OCI-LY7 (cell line): Measurements from ENCODE around the gene THOC1. TPM values are rescaled to one million over a fixed set of nuclear protein-coding genes. Genes with fewer than 3 reads are reported as not detected.

ENCODE experiments used
- Bru-seq: library from RNA; stranded (reverse); fragments of 400-500 nt; gene quantifications from one replicate; lab custom pipeline; 2021; lab: Mats Ljungman, UMichigan
- BruChase-seq, 2 experiments: library from RNA; stranded (reverse); fragments of 400-500 nt; gene quantifications; one replicate each; lab custom pipeline; 2021; lab: Mats Ljungman, UMichigan
- BruUV-seq: library from RNA; stranded (reverse); fragments of 400-500 nt; replicated peaks from 2 replicates; lab custom pipeline; 2021; lab: Mats Ljungman, UMichigan
- CTCF ChIA-PET: fragments of 300-600 bp; sonication (Branson Sonifier 250); formaldehyde crosslinking; loops from one replicate; lab custom pipeline; 2022; ENCODE audit warnings: antibody characterized with exemption; ENCODE audit not compliant: unreplicated experiment; lab: Charles Lee
- POLR2A ChIA-PET: fragments of 300-600 bp; sonication (Branson Sonifier 250); formaldehyde crosslinking; loops from one replicate; lab custom pipeline; 2022; ENCODE audit warnings: antibody characterized with exemption; lab: Charles Lee
- DNase-seq: peaks from one replicate; pipeline ENCODE4 v3.0.0-alpha.2; 2015; ENCODE audit warnings: low spot score
- H2AFZ ChIP-seq: fragments of 200-600 bp; sonication (generic), shearing (Covaris generic); 2 replicates; pipeline ENCODE4 v1.6.1; 2014; ENCODE audit warnings: mild to moderate bottlenecking, antibody characterized with exemption, low read length, moderate library complexity
- H3K27ac ChIP-seq: fragments of 200-600 bp; sonication (generic); 2 replicates; pipeline ENCODE4 v1.5.1; 2014; ENCODE audit warnings: mixed run types, low read depth, mild to moderate bottlenecking, moderate library complexity, low read length, inconsistent platforms; ENCODE audit not compliant: poor library complexity, severe bottlenecking
- H3K36me3 ChIP-seq: fragments of 200-600 bp; sonication (generic); 2 replicates; pipeline ENCODE4 v1.6.1; 2014; ENCODE audit warnings: mild to moderate bottlenecking, antibody characterized with exemption, low read length, moderate library complexity, mixed read lengths; ENCODE audit not compliant: insufficient read depth
- H3K4me1 ChIP-seq: fragments of 200-600 bp; sonication (generic); 2 replicates; pipeline ENCODE4 v1.5.1; 2014; ENCODE audit warnings: mild to moderate bottlenecking, low read length; ENCODE audit not compliant: insufficient read depth, poor library complexity, severe bottlenecking
- H3K4me2 ChIP-seq: fragments of 200-600 bp; sonication (generic); 2 replicates; pipeline ENCODE4 v1.6.1; 2014; ENCODE audit warnings: mild to moderate bottlenecking, low read length
- H3K4me3 ChIP-seq: fragments of 200-600 bp; sonication (generic); 2 replicates; pipeline ENCODE4 v1.5.1; 2014; ENCODE audit warnings: mild to moderate bottlenecking, low read depth, low read length; ENCODE audit not compliant: poor library complexity, severe bottlenecking
- H3K79me2 ChIP-seq: fragments of 200-600 bp; sonication (generic); 2 replicates; pipeline ENCODE4 v1.6.1; 2016; ENCODE audit warnings: low read depth, mild to moderate bottlenecking, low read length, moderate library complexity, mixed read lengths; ENCODE audit not compliant: insufficient read depth
- H3K9me2 ChIP-seq: fragments of 200-600 bp; sonication (generic); 2 replicates; pipeline ENCODE4 v1.6.1; 2016; ENCODE audit warnings: mild to moderate bottlenecking, low read length, mixed read lengths; ENCODE audit not compliant: insufficient read depth
- H3K9me3 ChIP-seq: fragments of 200-600 bp; sonication (generic); 2 replicates; pipeline ENCODE4 v1.6.1; 2014; ENCODE audit warnings: mild to moderate bottlenecking, mixed run types, low read length, mixed read lengths
- H4K20me1 ChIP-seq: fragments of 200-600 bp; sonication (generic); 2 replicates; pipeline ENCODE4 v1.6.1; 2014; ENCODE audit warnings: mild to moderate bottlenecking, antibody characterized with exemption, low read length, moderate library complexity, mixed read lengths; ENCODE audit not compliant: insufficient read depth
- EZH2phosphoT487 ChIP-seq: fragments of 200-600 bp; sonication (generic); IDR thresholded peaks from 2 replicates; pipeline ENCODE4 v1.6.1; 2018; ENCODE audit warnings: low read depth, borderline replicate concordance, mild to moderate bottlenecking, mixed run types, antibody characterized with exemption, low read length, moderate library complexity, mixed read lengths
- intact Hi-C: fragments of 100-400 bp; cut with micrococcal nuclease; formaldehyde crosslinking; loops from one replicate; pipeline ENCODE4 v1.10.0; 2022; ENCODE audit not compliant: unreplicated experiment
- long read RNA-seq: library from polyadenylated mRNA; stranded (forward); transcript quantifications from one replicate; pipeline ENCODE4 v2.0.0, GENCODE V29; 2022
- total RNA-seq, 2 experiments: library from RNA; depleted of rRNA in 1 of 2; stranded (reverse); fragments of >200 nt in 1 of 2; shearing (Covaris generic) in 1 of 2; gene quantifications; 2 replicates each; pipeline ENCODE4 v1.2.3, GENCODE V29; 2014 to 2022
- TF ChIP-seq, protein P1 (sequence below): fragments of 200-600 bp; sonication (generic); conservative IDR thresholded peaks from 2 replicates; pipeline ENCODE4 v1.5.1; 2014; ENCODE audit warnings: mild to moderate bottlenecking, antibody characterized with exemption, low read length, moderate library complexity, mixed read lengths

The THOC1 gene, protein sequence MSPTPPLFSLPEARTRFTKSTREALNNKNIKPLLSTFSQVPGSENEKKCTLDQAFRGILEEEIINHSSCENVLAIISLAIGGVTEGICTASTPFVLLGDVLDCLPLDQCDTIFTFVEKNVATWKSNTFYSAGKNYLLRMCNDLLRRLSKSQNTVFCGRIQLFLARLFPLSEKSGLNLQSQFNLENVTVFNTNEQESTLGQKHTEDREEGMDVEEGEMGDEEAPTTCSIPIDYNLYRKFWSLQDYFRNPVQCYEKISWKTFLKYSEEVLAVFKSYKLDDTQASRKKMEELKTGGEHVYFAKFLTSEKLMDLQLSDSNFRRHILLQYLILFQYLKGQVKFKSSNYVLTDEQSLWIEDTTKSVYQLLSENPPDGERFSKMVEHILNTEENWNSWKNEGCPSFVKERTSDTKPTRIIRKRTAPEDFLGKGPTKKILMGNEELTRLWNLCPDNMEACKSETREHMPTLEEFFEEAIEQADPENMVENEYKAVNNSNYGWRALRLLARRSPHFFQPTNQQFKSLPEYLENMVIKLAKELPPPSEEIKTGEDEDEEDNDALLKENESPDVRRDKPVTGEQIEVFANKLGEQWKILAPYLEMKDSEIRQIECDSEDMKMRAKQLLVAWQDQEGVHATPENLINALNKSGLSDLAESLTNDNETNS
- total RNA-seq (2014; rRNA removed; shearing (Covaris generic)) (66.9 and 74.6 TPM in 2 replicates), total RNA-seq (2022) (70.4 and 77.1 TPM in 2 replicates), Bru-seq, nascent RNA (percentile 90 among the genes with signal in this experiment), BruChase-seq, experiment 1, labeled RNA remaining after a 6-hour chase (percentile 82 among the genes with signal in this experiment), BruChase-seq, experiment 2, labeled RNA remaining after a 2-hour chase (percentile 90 among the genes with signal in this experiment)
- long read RNA-seq, transcript THOC1-201 (21 exons, 2,087 nt): major isoform, 33 of 69 reads
- long read RNA-seq, transcript THOC1-206 (20 exons, 2,277 nt): minor isoform, 5 of 69 reads
- long read RNA-seq, partial matches to known transcripts: 1 of 69 reads
- long read RNA-seq, other reads (novel, unspliced or antisense): 30 of 69 reads

DNA sequence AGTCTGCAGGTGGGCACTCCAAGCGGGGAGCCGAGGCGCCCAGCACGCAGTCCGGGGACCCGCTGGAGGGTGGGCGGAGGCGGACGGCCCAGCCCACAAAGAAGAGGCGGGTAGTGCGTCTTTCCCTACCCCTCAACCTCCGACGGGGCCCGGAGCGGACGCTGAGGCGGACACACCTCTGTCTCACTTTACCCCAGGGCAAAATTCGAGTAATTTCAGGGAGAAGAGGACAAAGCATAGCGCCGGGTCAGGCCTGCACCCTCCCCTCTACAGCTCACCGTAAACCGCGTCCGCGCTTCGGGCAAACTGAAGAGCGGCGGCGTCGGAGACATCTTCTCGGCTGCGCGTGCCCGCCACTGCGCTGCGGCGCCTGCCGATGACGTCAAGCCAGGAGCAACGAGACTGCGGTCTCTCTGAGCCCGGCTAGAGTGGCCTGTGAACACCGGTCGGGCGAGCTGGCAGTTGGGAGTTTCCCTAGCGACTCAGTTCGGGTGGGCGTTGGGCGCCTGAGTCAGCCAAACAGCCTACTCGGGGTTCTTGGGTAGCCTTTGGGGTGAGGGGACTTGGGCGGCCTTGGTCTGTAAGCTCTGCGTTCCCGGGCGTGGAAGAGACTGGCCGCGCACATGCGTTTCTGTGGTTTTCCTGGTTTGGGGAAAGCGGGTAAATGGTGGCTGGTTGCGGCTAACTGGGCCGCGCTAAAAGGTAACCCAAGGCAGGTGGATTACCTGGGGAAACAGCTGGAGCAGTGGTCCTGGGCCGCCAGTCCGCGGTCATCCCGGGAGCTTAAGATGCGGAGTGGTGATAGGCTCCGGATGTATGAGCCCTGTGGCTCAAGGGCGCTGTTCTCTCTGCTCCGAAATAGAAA is at the start of gene THOC1:
TSS of gene THOC1 (minus strand) at position 360 of the 865 bp plus-strand sequence. CDS start at position 332, 28 bp downstream.
- TF ChIP-seq, protein P1, sequence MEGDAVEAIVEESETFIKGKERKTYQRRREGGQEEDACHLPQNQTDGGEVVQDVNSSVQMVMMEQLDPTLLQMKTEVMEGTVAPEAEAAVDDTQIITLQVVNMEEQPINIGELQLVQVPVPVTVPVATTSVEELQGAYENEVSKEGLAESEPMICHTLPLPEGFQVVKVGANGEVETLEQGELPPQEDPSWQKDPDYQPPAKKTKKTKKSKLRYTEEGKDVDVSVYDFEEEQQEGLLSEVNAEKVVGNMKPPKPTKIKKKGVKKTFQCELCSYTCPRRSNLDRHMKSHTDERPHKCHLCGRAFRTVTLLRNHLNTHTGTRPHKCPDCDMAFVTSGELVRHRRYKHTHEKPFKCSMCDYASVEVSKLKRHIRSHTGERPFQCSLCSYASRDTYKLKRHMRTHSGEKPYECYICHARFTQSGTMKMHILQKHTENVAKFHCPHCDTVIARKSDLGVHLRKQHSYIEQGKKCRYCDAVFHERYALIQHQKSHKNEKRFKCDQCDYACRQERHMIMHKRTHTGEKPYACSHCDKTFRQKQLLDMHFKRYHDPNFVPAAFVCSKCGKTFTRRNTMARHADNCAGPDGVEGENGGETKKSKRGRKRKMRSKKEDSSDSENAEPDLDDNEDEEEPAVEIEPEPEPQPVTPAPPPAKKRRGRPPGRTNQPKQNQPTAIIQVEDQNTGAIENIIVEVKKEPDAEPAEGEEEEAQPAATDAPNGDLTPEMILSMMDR: no peak
- TF ChIP-seq EZH2phosphoT487: no peak
- Histone ChIP-seq H3K9me2 (no peaks in the 10 kb centered on the region), H4K20me1 (peaks cover 5% of the 10 kb centered on the region; the same call in 1 of the 2 replicates), H3K4me3 (peak within 1 kb of the TSS; percentile 98), H3K36me3 (peaks cover 31% of the 10 kb centered on the region), H3K9me3 (no peaks in the 10 kb centered on the region), H3K4me2 (peak within 1 kb of the TSS; percentile 93), H3K79me2 (peaks cover 46% of the 10 kb centered on the region), H3K4me1 (peaks cover 24% of the 10 kb centered on the region), H2AFZ (peak within 1 kb of the TSS; percentile 84; the same call in 1 of the 2 replicates), H3K27ac (peak within 1 kb of the TSS; percentile 74)
- POLR2A ChIA-PET: interaction anchor here (0.6 to 1.5 kb wide), 9 partner anchors 9 to 130 kb away, joined by 3 to 8 read pairs (median 4); partner anchors contain the start of gene USP14
- intact Hi-C loops: loop anchor here (1.0 to 5.0 kb wide), 3 partner anchors 81 to 389 kb away; partner anchors contain the start of gene TYMS
- CTCF ChIA-PET: interaction anchor here (1.7 kb wide), 1 partner anchor 9 kb away, joined by 4 read pairs; no protein-coding TSS in a partner anchor
- DNase-seq: peak; percentile 94
- TSS peak; percentile 87 for BruUV-seq

DNA sequence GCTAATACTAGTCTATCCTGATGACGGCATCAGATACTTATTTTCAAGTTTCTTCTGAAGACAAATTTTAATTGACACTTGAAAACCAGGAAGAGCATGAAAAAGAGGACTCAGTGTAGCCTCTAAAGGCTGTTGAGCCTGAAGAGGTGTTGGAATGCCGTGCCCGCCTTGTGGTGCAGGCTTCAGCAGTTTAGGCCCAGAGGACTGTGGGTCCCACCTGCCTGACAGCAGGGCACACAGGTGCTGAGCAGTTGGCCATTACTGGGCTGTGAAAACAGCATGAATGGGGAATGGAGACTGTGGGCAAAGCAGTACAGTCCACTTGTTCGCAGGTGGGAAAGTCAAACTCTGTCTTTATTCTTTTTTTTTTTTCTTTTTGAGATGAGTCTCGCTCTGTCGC is 49.8 kb upstream of the THOC1 start:
- Histone ChIP-seq H3K36me3 (no peaks in the 10 kb centered on the region), H3K9me3 (no peaks in the 10 kb centered on the region), H3K4me3 (no peak overlapping the region), H3K4me2 (no peak overlapping the region), H3K9me2 (no peaks in the 10 kb centered on the region), H3K79me2 (no peaks in the 10 kb centered on the region), H4K20me1 (no peaks in the 10 kb centered on the region), H3K4me1 (no peaks in the 10 kb centered on the region), H3K27ac (no peak overlapping the region), H2AFZ (no peak overlapping the region)
- intact Hi-C loops: no loop called here
- POLR2A ChIA-PET: no interaction called here
- TF ChIP-seq EZH2phosphoT487: no peak
- TF ChIP-seq, protein P1: no peak
- DNase-seq: no peak
- no TSS peak for BruUV-seq
- CTCF ChIA-PET: no interaction called here
